NCI-H446 (cell line): Measurements from ENCODE around the gene ARHGEF39.

Experiments used
- DNase-seq, 2 experiments: peaks; one replicate each; lab custom pipeline; 2025; lab: John Stamatoyannopoulos, UW

The ARHGEF39 gene, protein sequence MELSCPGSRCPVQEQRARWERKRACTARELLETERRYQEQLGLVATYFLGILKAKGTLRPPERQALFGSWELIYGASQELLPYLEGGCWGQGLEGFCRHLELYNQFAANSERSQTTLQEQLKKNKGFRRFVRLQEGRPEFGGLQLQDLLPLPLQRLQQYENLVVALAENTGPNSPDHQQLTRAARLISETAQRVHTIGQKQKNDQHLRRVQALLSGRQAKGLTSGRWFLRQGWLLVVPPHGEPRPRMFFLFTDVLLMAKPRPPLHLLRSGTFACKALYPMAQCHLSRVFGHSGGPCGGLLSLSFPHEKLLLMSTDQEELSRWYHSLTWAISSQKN

DNA sequence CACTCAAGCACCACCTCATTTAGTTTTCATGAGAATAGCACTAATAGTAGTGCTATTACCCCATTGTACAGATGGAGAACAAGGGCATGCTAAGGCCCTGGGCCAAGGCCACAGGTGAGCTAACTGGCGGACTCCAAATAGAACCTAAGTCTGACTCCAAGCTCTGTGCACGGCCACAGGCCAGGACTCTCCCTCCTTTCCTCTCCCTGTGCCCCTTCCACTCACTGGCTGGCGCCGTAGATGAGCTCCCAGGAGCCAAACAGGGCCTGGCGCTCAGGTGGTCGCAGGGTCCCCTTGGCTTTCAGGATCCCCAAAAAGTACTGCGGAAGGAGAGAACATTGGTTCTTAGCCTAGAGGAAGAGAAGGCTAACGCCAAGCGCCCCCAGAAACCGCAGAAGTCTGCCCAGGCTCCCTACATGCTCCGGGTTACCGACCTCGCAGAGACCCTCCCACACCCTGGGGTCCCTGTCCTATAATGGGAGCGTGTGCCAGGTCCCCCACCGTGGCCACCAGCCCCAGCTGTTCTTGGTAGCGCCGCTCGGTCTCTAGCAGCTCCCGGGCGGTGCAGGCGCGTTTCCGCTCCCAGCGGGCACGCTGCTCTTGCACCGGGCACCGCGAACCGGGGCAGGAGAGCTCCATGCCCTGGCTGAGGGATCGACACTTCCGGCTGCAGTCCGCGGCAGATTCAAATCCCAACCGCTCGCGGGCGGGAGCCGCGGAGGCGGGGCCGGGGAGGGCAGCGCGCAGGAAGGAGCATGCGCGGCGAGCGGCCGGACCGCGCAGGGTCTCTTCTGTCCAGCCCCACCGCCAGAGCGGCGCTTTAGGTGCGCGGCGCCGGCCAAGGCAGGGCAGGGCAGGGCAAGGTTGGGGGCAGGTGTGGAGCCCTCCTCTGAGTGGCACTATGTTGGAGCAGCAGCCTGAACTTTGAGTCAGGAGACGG, at the start of gene ARHGEF39:
ARHGEF39 (minus strand) TSS at position 665 of the 940 bp plus-strand sequence; CDS start at position 639, 26 bp downstream.
- peak; percentile 34 to 88 for DNase-seq

DNA sequence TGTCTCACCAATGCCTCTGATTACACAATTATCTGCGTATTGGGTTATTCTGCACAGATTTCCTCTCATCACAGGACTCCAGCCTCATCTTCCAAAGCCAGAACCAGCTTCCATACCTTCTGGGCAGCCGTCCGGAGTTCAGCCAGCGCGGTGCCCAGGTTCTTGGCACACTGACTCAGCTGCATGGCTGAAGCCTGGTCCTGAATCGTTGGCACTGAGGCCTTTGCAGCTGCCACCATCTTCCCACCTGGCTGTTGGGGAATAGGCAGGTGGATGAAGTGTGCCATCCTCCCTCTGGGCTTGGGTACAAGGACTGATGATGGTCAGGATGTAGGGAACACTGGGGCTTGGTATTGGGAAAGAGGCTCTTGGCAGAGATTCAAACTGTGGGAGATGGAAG, 49.1 kb upstream of the ARHGEF39 start:
- DNase-seq = no peak

DNA sequence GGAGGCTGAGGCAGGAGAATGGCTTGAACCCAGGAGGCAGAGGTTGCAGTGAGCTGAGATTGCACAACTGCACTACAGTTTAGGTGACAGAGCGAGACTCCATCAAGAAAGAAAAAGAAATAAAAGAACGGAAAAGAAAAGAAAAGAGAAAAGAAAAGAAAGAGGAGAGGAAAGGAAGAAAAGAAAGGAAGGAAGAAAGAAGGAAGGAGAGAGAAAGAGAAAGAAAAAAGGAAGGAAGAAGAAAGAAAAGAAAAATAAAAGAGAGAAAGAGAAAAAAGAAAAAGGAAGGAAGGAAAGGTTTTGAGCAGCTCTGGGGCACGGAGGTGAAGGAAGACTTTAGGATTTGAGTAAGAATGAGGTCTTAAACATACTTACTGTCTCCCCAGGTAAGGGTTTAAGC, 48.6 kb upstream of the ARHGEF39 start:
- no peak for DNase-seq

DNA sequence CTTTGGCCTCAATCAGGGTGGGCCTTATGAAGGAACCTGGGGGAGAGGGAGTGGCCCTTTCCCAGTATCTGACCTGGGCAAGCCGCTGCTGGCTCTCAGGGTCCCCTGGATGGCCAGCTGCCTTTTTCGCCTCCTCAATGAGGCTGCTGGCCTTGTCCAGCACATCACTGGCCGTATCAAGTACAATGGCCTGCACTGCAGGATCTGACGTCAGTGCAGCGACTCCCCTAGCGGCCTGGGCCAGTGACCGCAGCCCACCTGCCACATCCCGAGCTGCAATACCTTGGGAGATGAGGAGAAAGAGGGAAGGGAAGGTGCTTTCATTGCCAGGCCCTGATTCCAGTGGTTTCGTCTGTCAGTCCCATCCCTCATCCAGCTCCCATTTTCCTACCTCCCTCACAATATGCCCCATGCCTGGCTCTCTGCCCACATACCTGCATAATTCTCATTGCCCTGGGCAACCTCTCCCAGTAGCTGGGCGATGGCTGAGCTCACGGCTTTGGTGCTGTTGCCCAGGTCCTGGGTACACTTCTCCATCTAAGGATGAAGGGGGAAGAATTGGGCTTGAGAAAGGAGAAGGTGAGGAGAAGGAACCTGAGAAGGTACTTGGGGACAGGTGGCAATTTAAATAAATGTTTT, 47.9 kb upstream of the ARHGEF39 start:
- no peak for DNase-seq

DNA sequence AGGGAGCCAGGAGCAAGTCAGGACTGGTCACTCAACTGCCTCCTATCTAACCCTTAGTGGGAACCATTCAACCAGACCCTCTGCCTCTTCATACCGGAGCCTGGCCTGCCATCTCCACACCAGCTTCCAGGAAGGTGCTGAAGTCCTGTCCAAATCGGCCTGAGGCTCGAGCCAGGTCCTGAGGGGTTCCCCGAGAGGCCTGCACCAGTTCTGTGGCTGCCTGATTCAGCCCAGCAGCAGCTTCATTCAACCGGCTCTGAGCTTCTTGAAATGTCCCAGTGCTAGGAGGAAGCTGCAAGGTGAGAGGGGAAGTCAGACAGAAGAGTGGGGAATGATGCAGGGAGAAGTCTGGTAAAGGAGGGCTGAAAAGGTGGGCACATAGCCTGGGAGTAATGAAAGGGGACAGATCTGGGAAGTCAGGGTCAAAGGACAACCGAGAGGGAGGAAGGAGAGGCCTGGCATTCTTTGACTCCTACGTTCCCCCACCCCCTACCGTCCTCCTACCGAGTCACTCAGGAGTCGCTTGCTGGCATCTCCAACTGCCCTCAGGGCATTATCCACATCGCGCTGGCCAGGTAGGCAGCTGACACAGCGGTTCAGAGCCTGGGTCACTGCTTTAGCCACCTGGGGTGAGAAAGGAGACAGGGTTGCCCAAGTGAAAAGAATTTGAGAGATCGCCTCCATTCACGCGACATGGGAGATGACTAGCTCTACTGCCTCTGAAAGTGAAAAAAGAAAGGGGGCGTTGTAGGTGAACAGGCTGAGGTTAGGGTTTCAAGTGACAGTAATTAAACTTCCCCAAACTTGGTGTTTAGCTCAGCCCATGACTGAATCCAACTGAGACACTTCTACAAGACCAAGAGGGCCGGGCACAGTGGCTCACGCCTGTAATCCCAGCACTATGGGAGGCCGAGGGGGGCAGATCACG, 46.8 kb upstream of the ARHGEF39 start:
- DNase-seq = no peak

DNA sequence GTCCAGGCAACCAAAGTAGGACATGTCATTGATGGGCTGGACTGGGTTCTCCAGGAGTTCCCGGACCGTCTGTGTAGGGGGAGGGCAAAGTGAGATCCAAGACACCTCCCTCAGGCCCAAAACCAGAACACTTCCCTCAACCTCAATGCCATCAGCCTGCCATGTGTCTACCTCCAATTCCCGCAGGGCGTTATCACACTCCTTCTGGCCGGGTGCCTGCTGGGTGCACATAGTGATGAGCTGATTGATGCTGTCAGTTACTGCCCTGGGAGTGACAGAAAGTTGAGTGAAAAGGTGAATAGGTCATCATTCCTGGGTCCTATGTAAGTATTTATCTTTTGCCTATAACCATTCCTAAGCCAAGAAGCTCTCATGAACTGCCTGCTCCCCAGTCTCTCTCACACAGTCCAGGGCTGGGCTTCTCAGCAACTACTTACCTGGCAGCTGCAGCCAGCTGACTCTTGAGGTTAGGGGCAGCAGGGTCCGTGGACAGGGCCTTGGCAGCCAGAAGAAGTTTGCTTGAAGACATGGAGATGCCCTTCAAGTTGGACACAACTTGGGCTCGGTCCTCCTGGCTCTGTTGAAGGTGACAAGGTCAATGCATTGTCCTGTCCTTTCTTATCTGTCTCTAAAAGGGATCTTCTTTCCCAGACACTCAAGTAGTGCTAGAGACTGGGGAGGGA, 46.0 kb upstream of the ARHGEF39 start:
- no peak for DNase-seq

- DNase-seq = no peak
These were observed 43.2 kb upstream of the ARHGEF39 start for GRCh38 chr9:35708146-35708545.

- no peak for DNase-seq
These were observed 42.0 kb upstream of the ARHGEF39 start for GRCh38 chr9:35706951-35707350.

DNA sequence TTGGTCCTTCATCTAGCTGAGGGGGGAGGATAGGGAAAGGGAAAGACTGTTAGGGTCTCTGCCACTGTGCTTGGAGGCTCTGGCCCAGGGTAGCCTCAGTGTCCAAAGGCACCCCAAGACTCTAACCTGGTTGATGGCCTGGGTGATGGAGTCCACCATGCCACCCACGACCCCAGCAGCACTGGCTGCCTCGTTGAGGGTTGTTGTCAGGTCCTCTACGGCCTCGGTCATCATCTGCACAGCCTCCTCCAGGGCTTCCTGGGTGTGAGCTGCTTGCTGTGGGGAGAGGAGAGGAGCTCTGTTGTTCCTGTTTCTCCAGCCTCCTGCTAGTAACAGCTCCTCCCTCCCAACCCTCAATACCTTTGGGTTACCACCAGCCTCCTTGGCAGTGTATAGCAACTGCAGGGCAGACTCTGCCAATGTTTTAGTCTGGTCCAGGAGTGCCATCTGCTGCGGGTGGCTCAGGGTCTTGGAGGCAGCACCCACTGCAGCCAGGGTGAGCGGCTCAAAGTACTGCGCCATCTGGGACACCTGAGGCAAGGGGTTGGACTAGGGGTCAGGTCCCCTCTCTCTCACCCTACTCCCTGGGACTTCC, 40.9 kb upstream of the ARHGEF39 start:
- DNase-seq = peak in 1 of 2 experiments; percentile 23

DNA sequence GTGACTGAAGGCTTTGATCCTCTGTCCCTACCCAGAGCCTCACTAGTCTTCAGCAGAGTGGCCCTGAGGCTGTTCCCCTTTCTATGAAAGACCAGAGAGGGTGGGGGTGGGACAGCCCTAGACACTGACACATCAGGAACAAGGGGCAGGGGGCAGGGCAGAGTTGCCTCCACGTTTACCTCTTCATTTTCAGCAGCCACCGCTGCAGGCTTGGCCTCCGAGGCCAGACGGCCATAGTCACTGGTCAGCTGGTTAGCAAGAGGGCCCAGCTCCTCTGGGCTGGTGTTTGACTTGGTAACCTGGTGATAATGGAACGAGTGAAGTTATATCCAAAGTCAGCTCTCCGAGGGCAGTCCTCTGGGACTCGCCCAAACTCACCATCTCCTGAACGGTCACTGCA, 40.4 kb upstream of the ARHGEF39 start:
- DNase-seq = no peak

DNA sequence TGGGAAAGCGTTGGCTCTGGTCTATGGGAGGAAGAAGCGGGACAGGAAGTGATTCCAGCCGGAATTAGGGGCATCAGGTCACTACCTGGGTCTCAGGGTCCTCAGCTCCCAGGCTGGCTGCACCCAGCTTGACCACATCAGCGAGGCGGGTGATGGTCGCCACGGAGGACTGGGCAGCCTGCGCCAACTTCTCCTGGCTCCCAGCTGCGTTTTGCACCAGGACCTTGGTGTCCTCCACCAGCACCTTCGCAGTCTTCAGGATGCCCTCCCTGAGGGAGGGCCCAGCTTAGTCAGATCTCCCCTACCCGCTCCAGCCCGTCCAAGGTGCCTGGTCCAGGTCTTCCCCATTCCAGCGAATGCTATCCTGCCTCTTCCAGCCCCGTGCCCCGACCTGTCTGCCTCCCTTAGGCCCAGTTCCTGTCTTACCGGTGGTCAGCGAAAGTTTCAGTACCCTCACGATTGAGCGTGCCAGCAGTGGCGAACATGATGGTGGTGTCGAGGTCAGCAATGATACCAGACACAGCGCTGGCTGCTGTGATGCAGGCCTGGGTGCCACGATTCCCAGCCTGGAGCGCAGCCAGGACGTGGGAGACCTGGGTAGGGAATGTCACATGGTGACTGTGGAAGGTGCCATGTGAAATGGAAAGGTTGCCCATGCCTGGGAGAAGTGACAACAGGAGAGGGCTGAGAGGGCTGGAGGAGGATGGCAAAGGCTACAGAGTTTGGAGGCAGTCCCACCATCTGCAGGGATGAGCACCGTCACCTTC, 39.1 kb upstream of the ARHGEF39 start:
- DNase-seq = no peak

- no peak for DNase-seq
These were observed 37.7 kb upstream of the ARHGEF39 start for GRCh38 chr9:35702696-35703095.

DNA sequence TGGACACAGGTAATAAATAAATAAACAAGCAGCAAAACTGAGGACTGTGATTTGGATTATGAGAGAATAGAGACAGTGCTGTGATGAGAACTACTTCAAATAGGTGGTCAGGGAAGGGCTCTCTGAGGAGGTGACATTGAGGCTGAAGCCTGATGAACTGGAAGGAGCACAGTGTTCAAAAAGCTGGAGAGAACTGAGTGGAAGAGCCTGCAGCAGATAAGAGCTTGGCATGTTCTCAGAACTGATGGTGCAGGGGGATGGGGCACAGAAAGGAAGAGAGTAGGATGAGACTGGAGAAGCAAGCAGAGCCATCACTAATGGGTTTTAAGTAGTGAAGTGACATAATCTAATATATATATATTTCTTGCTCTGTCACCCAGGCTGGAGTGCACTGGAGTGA, 35.9 kb upstream of the ARHGEF39 start:
- no peak for DNase-seq

DNA sequence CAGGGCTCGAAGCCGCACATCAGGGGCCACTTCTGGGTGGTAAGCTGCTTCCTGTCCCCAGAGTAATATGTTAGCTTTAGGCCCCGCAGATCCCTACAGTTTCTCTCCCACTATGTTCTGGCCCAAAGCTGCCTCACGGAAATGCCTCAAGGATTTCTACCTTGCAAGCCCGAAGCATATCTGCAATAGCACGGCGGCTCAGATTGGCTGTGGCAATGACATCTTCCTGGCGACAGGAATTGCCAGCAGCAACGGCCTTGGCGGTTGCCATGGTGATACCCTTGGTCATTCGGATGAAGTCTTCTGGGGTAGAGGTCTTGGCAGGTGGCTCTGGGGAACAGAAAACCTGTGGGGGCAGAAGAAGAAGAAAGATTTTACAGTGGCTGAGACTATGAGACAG, 35.0 kb upstream of the ARHGEF39 start:
- DNase-seq = no peak

GRCh38 chr9:35698231-35698630, 33.2 kb upstream of the ARHGEF39 start:
- no peak for DNase-seq

DNA sequence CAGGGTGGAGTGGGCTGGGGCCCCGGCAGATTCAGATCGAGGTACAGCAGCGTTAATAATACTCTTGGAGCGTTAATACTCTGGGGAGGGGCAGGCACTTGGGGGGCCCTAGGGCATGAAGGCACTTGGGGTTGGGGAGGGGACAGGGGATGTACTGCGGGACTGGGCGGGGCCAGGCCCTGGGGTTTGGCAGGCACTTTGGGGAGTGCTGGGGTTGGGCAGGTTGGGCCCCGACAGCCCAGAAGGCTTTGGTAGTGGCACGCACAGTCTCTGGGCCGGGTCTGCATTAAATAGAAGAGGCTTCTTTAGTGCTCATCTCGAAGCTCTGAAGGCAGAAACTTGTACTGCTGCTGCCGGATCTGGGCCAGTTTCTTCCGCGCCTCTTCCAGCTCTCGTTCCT, 32.5 kb upstream of the ARHGEF39 start:
- no peak for DNase-seq

GRCh38 chr9:35696520-35697215, 31.7 kb upstream of the ARHGEF39 start:
- peak in 1 of 2 experiments; percentile 31 for DNase-seq

DNA sequence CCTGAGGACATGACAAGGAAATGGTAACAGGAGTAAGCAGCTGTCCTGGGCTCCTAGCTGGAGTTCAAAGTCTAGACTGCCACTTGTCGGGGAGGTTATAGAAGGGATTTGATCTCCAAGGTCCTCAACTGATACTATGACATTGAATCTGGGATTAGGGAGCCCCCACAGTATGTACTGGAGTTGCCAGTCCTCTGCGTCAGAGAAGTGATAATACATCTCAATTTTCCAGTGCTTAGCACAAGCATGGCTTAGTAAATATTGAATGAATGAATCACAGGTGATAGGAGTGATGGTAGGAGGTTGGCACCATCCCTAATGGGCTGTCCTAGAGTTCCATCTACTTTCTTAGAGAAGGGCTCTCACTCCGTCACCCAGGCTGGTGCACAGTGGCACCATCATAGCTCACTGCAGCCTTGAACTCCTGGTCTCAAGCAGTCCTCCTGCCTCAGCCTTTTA, 31.0 kb upstream of the ARHGEF39 start:
- DNase-seq = no peak

DNA sequence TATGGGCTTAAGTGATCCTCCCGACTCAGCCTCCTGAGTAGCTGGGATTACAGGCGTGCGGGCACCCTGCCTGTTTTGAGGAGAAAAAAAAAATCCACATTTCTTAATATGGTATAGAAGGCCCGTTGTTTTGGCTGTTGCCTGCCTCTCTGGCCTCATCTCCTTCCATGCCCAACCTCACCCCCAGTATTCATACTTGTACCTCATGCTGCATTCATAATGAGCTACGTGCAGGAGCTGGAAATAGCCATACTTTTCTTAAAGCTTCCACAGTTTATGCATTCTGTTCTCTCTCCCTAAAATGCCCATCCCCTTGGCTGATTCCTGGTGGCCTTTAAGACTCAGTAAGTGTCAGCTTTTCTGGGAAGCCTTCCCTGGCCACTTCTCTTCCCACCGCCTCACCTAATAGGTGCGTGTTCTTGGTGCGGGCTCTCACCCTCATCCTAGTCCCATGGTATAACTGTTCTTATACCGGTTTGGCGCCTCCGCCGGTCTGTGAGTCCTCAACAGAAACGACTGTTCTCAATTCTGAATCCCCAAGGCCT, 26.8 kb upstream of the ARHGEF39 start:
- DNase-seq = no peak
